ENCODE measurements around the gene WWC2.

WWC2 gene

GRCh38 chr4:183291070-183291469 lies 192.0 kb downstream of the WWC2 start:
- in situ Hi-C loops (cut with HindIII; ENCODE audit: low sequenced_read_pairs), result no loop called here
- no peak for DNase-seq (ENCODE audit: low read depth, low spot score)
- no peak overlapping the region for H3K4me3 ChIP-seq (ENCODE audit: low read depth, low read length)
- TF ChIP-seq, protein P1, sequence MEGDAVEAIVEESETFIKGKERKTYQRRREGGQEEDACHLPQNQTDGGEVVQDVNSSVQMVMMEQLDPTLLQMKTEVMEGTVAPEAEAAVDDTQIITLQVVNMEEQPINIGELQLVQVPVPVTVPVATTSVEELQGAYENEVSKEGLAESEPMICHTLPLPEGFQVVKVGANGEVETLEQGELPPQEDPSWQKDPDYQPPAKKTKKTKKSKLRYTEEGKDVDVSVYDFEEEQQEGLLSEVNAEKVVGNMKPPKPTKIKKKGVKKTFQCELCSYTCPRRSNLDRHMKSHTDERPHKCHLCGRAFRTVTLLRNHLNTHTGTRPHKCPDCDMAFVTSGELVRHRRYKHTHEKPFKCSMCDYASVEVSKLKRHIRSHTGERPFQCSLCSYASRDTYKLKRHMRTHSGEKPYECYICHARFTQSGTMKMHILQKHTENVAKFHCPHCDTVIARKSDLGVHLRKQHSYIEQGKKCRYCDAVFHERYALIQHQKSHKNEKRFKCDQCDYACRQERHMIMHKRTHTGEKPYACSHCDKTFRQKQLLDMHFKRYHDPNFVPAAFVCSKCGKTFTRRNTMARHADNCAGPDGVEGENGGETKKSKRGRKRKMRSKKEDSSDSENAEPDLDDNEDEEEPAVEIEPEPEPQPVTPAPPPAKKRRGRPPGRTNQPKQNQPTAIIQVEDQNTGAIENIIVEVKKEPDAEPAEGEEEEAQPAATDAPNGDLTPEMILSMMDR (IDR thresholded peaks at IDR 0.05; ENCODE audit: low read depth, low read length), result no peak

GRCh38 chr4:183295711-183296110 lies 196.7 kb downstream of the WWC2 start:
- no peak for DNase-seq (ENCODE audit: low read depth, low spot score)
- in situ Hi-C loops (cut with HindIII; ENCODE audit: low sequenced_read_pairs), result no loop called here
- TF ChIP-seq, protein P1 (IDR thresholded peaks at IDR 0.05; ENCODE audit: low read depth, low read length), result no peak
- no peak overlapping the region for H3K4me3 ChIP-seq (ENCODE audit: low read depth, low read length)

- TF ChIP-seq, protein P1 (IDR thresholded peaks at IDR 0.05; ENCODE audit: low read depth, low read length), result no peak
- no peak overlapping the region for H3K4me3 ChIP-seq (ENCODE audit: low read depth, low read length)
- no peak for DNase-seq (ENCODE audit: low read depth, low spot score)
- in situ Hi-C loops (cut with HindIII; ENCODE audit: low sequenced_read_pairs), result no loop called here
Observed at GRCh38 chr4:183297675-183298074, 198.6 kb downstream of the WWC2 start.

DNA sequence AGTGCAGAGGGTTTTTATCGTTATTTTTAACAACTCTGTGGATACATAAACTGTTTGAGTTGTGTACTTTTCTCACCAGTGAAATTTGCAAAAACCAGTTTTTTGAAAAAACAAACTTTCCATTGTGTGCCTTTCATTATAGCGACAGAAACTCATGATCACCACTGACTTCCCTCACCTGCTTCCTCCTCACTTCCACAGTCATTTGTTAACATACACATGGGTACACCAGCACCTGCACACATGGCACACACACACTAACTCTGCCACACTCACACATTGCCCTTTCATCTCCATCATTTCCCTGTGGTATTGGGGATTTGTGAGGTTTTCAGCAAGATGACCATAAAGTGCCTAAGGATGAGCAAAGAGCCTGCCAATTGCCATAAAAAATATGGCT lies 200.4 kb downstream of the WWC2 start:
- DNase-seq (ENCODE audit: low read depth, low spot score), result no peak
- no peak overlapping the region for H3K4me3 ChIP-seq (ENCODE audit: low read depth, low read length)
- in situ Hi-C loops (cut with HindIII; ENCODE audit: low sequenced_read_pairs), result no loop called here
- TF ChIP-seq, protein P1 (IDR thresholded peaks at IDR 0.05; ENCODE audit: low read depth, low read length), result no peak

GRCh38 chr4:183300070-183300469 lies 201.0 kb downstream of the WWC2 start:
- in situ Hi-C loops (cut with HindIII; ENCODE audit: low sequenced_read_pairs), result no loop called here
- TF ChIP-seq, protein P1 (IDR thresholded peaks at IDR 0.05; ENCODE audit: low read depth, low read length), result no peak
- DNase-seq (ENCODE audit: low read depth, low spot score), result peak; percentile 16
- no peak overlapping the region for H3K4me3 ChIP-seq (ENCODE audit: low read depth, low read length)

GRCh38 chr4:183300655-183301054 lies 201.6 kb downstream of the WWC2 start:
- H3K4me3 ChIP-seq (ENCODE audit: low read depth, low read length), result no peak overlapping the region
- TF ChIP-seq, protein P1 (IDR thresholded peaks at IDR 0.05; ENCODE audit: low read depth, low read length), result no peak
- DNase-seq (ENCODE audit: low read depth, low spot score), result peak; percentile 9
- in situ Hi-C loops (cut with HindIII; ENCODE audit: low sequenced_read_pairs), result no loop called here

- in situ Hi-C loops (cut with HindIII; ENCODE audit: low sequenced_read_pairs), result no loop called here
- no peak overlapping the region for H3K4me3 ChIP-seq (ENCODE audit: low read depth, low read length)
- TF ChIP-seq, protein P1 (IDR thresholded peaks at IDR 0.05; ENCODE audit: low read depth, low read length), result no peak
- DNase-seq (ENCODE audit: low read depth, low spot score), result no peak
Observed at GRCh38 chr4:183303301-183303700, 204.2 kb downstream of the WWC2 start.
